GM18951 (cell line): Measurements from ENCODE around the gene MSI2.

Source experiments
- POLR2A ChIP-seq: IDR thresholded peaks from 4 replicates; pipeline ENCODE4 v1.6.1; 2011; ENCODE audit warnings: mild to moderate bottlenecking; ENCODE audit not compliant: insufficient read length, insufficient read depth; ENCODE audit errors: extremely low read depth
- in situ Hi-C: fragments of 300-500 bp; cut with MboI; formaldehyde crosslinking; loops from one replicate; pipeline ENCODE4 v1.12.0; 2022; ENCODE audit warnings: low sequenced_read_pairs, mixed read lengths, inconsistent platforms; ENCODE audit not compliant: unreplicated experiment

MSI2 gene

DNA sequence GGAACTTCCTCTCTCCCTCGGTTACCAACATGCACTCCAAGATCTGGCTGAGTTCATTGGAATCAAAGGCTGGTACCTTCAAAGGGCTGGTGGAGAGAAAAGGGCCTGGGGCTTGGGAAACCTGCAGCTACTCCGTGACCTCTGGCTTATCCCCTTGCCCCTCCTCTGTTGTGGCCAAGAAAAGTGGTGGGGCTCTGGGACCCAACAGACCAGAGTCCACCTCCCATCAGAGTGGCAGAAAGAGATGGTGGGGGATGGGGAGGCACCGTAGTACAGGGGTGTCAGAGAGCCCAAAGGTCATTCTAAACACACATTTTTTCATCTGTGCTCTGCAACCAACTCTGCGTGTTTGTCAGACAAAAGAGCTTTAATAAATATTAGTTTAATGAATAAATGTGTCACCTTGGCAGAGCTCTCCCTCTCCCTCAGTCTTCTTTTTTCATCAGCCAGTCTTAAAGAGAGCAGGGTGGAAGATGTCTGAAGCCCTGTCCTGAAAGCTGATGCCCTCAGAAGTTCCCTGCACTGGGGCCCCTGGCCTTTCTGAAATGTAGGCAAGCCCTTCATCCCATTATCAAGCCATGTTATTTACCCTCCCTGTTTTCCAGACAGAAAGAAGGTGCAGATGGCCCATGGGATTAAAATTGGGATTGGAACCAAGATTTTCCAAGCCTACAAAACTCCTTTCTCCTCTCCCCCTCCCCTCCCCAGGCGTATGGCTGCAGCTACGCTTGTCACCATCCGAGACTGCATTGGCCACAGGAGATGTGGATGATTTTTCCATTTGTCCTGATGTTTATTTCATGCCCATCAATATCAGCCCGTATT lies 261.5 kb downstream of the MSI2 start:
- in situ Hi-C loops = no loop called here
- no peak for TF ChIP-seq POLR2A

DNA sequence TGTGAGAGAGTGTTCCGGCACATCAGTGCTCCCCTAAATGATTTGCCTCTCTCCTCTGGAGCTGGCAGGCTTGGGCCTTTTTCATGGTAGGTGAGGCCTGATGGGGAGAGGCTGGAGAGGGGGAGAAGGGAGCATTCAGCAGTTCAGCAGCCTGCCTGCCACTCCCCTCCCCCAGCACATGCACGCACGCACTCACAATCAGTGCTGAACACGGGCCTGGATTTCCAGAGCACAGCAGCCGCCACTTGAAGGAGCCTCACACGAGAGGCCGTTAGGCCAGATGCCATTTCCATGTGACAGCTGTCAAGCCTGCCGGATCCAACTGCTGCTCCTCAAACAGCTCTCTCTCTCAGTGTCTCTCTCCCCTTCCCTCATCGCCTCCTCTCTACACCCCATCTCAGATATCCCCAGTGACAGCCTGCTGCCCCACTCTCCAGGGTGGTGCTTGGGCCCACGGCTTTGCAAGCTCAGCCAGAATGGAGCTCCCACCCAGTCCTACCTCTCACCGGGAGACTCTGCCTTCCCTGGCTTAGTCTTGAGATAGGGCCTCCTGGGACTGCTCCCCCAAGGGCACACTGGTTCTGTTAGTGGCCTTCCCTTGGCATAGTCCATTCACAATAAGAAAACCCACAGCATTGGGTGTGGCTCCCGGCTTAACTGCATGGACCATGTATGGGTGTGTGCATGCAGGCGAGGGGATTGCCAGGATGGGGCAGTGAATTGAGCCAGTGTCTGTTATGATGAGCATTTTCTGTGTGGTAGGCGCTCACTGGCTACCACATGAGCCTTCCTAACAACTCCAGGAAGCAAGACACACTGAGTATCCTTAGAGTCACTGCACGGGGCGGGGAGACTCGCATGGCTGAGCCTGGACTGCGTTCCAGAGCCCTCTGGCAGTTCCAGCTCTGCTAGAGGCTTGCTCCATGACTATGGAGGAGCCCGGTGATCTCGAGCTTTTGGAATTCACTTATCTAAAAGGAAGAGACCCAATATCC lies 262.6 kb downstream of the MSI2 start:
- in situ Hi-C loops = no loop called here
- no peak for TF ChIP-seq POLR2A

DNA sequence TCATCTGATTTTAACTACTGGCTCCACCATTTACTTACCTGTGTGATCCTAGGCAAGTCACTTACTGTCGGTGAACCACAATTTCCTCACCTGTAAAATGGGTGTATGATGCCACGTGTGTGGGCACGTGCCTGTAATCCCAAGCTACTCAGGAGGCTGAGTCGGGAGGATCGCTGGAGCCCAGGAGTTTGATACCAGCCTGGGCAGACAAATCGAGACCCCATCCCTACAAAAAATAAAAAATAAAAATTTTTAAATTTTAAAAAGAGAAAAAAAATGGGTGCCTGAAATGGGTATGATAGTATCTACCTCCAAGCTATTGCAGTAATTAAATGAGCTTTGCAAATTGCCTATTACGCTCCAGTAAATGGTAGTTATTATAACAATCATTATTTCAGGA lies 263.5 kb downstream of the MSI2 start:
- no peak for TF ChIP-seq POLR2A
- in situ Hi-C loops = no loop called here

DNA sequence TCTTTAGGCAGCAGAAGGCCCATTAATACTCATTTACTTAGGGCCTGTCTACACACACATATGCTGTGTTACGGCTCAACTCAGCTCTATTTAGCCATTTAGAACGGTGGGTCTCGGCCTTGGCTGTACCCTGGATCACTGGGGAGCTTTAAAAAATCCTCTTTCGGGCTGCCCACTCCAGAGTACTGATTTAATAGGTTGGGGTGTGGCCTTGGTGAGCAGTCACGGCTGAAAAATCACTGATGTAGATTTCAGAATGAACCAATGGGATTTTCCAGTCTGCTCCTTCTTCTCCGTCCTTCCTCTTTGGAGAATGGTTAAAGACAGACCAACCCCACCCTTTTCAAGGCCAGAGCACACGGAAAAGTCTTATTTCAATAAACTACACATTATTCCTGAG lies 265.3 kb downstream of the MSI2 start:
- in situ Hi-C loops = no loop called here
- TF ChIP-seq POLR2A = no peak

DNA sequence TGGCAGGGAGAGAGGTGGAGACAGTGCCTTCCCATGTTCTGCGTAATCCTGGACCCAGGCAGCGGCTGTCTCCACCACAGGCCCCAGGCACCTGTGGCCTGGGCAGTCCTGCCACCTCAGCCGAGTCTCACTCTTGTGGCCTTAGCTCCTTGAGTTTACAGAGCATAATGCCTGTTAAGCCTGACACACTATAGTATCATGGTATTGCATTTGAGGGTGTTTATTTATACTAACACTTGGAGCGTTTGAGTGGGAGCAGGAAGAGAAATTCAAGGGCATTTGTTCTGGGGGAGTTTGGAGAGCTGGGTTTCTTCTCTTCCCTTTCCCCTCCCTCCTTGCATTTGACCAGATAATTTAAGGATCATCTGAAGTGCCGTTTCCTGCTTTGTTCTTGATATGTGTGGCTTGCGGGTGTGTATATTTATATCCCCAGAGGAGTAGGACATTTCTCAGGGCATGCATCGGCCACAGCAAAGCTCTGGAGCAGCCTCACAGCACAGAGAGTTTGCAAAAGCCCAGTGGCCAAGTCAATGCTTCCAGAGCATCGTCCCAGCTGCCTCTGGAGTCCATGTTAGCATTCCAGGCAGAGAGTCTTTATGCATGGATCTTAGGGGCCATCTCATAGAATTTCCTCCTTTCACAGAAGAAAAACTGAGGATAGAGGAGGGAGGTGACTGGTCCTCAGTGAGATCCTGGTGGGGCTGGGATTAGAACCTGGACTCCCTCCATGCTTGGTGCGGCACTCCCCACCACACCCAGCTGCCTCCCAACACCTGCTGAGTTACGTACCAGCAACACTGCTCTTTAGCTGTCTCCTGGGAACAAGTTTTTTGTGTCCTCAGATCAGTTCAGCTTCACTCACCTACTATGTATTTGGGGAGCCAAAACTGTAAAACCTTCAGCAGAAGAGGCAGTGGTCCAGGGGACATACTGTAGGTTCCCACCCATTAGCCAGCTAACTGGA lies 266.0 kb downstream of the MSI2 start:
- TF ChIP-seq POLR2A = no peak

DNA sequence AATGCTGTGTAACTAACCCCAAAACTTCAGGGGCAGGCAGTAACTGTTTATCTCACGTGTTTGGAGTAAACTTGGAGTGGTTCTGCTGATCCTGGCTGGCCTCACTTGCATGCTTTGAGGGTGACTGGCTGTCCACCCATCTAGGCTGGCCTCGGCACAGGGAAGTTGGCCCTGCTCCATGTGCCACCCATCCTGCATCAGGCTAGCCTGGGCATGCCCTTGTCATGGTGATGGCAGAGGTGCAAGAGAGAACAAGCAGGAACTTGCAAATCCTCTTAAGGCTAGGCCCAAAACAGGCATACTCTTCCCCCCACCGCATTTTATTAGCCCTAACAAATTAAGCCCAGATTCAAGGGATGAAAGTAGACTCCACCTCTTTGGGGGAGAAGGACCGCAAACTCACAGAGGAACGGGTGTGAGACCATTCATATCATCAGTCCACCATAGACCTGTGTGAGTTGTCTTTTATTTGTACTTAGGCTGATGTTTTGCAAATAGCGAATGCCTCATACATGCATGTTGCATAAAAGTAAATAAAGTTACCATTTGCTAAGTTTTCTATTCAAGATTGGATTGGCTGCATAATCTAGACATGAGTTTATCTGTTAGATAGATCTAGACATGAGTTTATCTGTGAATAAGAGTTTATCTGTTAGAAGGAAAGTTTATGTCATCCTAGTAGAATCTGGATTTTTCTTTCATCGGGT lies 267.8 kb downstream of the MSI2 start:
- TF ChIP-seq POLR2A = no peak
- in situ Hi-C loops = no loop called here

More for the DNA sequence above, 266.0 kb downstream of the MSI2 start:
- in situ Hi-C loops = no loop called here

DNA sequence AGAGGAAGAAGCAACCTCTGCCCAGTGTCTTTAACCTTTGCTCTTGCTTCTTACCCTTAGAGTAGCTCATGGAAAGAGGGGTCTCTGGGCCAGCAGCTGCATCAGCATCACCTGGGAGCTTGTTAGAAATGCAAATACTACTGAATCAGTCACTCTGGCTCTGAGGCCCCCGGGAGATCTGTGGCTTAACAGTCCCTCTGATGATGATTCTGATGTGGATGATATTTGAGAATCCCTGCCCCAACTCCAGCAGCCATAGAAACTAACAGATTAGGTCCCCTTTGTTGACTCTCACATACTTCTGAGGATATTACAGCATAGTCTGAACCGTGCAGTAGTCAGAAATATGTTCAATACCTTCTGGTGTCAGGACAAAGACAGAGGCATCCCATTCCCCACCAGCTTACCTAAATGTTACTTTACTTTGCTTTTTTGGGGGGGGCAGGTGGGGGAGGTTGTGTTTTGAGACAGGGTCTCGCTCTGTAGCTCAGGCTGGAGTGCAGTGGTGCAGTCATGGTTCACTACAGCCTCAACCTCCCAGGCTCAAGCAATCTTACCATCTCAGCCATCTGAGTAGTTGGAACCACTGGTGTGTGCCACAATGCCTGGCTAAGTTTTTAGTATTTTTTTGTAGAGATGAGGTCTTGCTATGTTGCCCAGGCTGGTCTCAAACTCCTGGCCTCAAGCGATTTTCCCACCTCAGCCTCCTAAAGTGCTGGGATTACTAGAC lies 268.7 kb downstream of the MSI2 start:
- in situ Hi-C loops = no loop called here
- TF ChIP-seq POLR2A = no peak

DNA sequence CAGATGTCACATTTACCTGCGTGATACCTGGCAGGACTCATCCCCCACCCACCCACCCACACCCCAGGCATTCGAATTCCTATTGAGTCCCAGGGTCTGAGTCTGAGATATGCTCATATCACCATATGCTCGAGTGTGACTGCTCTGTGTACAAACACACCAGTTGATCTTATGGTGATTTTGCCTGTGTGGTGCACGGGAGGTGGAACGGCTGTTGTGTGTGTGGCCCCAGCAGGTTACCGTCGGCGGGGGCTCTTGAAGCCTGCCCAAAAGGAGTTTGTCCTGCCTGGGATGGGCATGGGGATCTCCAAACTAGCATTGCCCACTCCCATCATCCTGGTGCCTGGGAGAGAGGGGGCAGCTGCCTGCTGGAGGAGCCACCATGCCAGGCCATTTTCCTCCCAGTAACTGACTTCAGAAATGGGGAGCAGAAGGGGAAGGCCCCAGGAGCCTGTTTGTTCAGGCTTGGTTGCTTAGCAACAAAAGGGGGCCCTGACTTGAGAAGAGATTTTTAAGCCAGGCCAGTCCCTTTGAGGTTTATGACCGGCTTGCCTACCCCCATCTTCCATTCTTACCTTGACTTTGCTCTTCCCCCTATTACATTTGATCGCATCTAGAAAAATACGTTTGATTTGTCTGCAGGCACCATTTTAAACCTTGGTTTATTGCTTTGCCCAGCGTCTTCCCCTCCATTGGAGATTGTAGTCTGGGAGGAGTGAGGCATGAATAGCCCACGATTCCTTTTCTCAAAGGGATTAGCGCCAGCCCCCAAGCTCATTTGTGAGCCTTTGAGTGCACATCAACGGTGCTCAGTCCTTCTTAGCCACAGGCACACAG lies 271.1 kb downstream of the MSI2 start:
- in situ Hi-C loops = no loop called here
- TF ChIP-seq POLR2A = no peak

DNA sequence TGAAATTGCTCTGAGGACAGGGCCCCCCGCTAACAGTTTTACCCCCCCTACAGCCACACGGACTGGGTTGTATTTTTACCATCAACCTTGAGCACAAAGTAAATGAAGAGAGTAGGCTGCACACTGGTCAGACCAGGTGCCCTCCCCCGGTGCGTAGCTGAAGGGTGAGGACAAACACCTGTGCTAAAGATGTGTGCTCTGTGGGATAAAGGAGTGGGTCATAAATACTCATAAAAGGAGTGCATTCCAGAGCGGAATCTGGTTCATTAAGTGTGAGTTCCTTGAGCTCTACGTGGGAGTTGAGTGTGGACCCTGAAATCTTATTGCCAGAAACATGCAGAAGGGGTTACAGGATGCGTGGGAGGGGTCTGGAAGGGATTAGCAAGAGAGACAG lies 271.7 kb downstream of the MSI2 start:
- TF ChIP-seq POLR2A = no peak
- in situ Hi-C loops = no loop called here

DNA sequence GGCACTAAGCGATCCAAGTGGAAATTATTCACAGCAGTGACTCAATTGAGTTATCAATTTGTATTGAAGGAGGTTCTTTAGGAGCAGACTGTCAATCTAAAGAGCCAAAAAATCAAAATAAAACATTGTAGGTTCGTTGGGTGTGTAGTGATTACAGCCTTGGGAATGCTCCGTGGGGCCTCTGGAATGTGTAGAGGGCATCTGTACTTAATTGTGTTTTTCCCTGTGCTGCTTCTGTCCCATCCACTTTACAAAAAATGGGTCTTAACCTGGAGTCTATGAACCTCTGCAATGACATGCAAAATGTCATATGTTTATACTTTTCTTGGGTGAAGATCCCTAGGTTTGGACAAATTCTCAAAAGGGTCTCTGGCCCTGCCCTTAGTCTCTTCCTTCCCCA lies 273.7 kb downstream of the MSI2 start:
- in situ Hi-C loops = no loop called here
- no peak for TF ChIP-seq POLR2A

DNA sequence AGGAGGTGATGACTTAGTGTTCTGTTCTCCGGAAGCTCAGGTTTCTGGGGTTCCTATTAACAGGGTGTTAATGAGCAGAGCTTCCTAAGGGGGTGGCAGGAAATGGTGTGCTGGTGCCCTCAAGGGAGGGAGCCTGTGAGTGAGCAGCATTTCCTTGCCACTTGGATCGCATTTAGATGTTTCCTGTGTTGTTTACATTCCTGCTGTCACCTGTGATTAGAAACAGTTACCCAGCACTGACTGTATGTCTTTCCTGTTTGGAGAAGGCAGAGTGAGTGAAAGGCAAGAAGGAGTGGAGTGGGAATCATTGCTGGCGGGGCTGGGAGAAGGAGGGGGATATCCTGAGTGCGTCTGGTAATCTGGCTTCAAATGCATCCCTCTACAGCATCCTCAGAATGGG lies 274.2 kb downstream of the MSI2 start:
- TF ChIP-seq POLR2A = no peak
- in situ Hi-C loops = no loop called here
